HG03432 (cell line): ENCODE data around the gene PDX1.
A peak's percentile ranks its signal among the peaks of the same experiment; 100 is the strongest.

Experiments used
- ATAC-seq: cut with Tn5 transposase; IDR thresholded peaks from one replicate; pipeline ENCODE4 v1.9.1; 2021; ENCODE audit warnings: mild to moderate bottlenecking, moderate library complexity; ENCODE audit not compliant: unreplicated experiment

The PDX1 gene

GRCh38 chr13:27921961-27922882 is 2.4 kb downstream of the PDX1 start:
- no peak for ATAC-seq

DNA sequence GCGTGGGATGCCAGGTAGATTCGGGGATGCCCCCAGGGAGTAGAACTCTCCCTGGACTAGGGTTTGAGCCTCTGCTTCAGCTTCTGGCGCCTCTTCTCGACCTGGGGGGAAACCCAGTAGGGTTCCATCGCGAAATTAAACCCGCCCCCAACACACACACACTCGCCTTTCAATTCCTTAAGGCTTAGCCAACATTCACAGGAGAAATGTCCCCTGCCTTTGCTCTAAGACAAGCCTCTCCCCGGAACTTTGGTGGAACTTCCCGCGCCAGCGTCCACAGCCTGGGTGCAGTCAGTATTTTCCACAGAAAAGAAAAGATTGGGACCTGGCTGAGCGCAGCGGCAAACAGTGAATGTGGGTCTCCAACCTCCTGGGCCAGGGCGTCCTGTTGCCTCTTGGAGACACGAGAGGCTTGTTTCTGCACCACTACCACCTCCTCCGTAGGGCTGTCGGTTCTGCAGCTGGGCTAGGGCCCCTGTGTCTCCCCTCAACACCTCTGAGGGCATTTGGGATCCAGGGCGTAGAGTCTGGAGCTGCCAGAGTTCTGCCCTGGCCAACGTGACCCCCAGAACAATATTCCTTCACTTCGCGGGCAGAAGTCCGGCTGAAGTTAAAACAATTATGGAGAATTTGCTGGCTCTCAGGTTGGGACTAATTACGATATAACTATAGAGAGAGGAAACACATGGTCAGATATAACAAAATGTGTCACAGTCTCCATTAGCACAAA is 3.2 kb downstream of the PDX1 start:
- ATAC-seq: no peak

DNA sequence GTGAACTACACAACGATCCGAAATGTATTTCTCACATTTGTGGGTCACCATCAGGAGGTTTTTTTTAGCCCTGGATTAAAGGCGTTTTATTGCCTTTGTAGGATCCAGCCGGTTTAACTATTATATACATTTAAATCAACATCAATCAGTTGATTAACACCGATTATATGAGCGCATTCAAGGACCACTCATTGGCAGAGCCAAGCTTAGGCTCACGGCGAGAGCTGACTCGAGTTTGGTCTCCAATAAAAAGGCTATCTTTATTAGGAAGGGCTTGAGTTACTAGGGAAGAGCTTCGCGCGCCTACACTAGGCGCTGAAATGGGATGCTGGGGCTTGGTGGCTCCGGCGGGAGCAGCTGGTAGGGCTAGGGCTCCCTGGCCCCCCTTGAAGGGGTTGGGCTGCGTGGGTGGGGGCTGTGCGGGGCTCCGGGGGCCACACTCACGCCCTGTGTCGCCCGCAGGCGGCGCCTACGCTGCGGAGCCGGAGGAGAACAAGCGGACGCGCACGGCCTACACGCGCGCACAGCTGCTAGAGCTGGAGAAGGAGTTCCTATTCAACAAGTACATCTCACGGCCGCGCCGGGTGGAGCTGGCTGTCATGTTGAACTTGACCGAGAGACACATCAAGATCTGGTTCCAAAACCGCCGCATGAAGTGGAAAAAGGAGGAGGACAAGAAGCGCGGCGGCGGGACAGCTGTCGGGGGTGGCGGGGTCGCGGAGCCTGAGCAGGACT is 4.2 kb downstream of the PDX1 start:
- ATAC-seq: no peak

DNA sequence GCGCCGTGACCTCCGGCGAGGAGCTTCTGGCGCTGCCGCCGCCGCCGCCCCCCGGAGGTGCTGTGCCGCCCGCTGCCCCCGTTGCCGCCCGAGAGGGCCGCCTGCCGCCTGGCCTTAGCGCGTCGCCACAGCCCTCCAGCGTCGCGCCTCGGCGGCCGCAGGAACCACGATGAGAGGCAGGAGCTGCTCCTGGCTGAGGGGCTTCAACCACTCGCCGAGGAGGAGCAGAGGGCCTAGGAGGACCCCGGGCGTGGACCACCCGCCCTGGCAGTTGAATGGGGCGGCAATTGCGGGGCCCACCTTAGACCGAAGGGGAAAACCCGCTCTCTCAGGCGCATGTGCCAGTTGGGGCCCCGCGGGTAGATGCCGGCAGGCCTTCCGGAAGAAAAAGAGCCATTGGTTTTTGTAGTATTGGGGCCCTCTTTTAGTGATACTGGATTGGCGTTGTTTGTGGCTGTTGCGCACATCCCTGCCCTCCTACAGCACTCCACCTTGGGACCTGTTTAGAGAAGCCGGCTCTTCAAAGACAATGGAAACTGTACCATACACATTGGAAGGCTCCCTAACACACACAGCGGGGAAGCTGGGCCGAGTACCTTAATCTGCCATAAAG is 4.8 kb downstream of the PDX1 start:
- ATAC-seq: no peak

DNA sequence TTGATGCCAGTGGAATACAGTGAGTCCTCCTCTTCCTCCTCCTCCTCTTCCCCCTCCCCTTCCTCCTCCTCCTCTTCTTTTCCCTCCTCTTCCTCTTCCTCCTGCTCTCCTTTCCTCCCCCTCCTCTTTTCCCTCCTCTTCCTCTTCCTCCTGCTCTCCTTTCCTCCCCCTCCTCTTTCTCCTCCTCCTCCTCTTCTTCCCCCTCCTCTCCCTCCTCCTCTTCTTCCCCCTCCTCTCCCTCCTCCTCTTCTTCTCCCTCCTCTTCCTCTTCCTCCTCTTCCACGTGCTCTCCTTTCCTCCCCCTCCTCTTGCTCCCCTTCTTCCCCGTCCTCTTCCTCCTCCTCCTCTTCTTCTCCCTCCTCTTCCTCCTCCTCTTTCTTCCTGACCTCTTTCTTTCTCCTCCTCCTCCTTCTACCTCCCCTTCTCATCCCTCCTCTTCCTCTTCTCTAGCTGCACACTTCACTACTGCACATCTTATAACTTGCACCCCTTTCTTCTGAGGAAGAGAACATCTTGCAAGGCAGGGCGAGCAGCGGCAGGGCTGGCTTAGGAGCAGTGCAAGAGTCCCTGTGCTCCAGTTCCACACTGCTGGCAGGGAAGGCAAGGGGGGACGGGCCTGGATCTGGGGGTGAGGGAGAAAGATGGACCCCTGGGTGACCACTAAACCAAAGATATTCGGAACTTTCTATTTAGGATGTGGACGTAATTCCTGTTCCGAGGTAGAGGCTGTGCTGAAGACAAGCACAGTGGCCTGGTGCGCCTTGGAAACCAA is 5.6 kb downstream of the PDX1 start:
- no peak for ATAC-seq

- no peak for ATAC-seq
Measured at GRCh38 chr13:27926644-27927434, 7.0 kb downstream of the PDX1 start.

DNA sequence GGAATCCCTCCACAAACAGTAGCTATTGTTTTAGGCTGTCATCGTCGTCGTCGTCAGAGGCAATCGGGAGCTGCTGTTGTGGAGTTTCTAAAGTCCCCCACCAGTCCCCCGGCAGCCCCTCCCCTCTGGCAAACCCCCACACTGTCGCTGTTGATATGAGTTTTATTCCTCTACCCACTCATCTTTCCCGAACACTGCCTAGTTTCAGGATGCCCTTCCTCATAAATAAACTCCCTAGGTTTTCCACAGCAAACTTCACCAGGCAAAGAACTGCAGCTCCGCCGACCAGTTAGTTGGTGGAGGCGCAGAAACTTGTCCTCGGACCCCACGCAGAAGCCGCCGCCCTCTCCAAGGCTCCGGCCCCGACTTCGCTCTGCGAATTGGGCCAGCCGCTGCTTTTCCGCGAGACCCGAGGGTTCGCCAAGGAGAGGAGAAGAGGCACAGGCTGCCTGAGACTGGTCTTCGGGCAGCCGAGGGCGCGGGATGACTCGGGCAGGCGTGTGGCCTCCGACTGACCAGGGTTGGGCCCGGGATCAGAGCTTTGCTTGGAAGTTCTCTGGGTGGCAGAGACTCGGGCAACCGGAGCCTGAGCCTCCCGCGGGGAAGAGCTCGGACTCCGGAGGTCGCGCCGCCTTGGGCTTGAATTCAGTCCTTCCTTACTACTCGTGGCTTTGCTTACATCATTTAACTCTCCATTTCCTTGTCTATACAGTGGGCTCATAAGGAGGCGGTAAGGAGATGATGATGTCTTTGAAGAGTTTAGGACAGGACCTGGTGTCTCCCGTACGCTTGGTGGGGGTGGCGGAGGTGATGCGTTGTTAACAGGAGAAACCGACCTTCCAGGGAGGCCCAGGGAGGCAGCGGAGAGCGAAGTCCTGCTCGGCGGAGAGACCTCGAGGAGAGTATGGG is 7.9 kb downstream of the PDX1 start:
- no peak for ATAC-seq

DNA sequence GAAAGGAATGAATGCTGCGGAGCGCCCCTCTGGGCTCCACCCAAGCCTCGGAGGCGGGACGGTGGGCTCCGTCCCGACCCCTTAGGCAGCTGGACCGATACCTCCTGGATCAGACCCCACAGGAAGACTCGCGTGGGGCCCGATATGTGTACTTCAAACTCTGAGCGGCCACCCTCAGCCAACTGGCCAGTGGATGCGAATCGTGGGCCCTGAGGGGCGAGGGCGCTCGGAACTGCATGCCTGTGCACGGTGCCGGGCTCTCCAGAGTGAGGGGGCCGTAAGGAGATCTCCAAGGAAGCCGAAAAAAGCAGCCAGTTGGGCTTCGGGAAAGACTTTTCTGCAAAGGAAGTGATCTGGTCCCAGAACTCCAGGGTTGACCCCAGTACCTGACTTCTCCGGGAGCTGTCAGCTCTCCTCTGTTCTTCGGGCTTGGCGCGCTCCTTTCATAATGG is 8.6 kb downstream of the PDX1 start:
- ATAC-seq: no peak

- no peak for ATAC-seq
Measured at GRCh38 chr13:27928805-27929753, 9.3 kb downstream of the PDX1 start.

DNA sequence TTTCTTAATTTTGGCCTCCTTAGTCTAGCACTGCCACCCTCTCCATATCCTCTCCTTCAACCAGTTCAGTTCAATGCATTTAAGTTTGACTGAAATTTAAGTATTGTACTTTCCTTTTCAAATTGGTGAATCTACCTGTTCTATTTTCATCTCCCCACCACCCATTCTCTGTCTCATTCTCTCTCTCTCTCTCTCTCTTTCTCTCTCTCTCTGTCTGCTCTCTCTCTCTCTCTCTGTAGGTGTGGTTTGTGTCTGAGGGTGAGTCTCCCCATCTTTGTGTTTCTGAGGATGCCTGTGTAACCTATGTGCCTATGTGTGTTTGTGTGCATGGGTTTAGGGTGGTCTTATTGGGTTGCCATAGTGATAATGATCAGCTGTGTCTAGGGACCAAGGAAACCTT is 10.1 kb downstream of the PDX1 start:
- ATAC-seq: no peak

DNA sequence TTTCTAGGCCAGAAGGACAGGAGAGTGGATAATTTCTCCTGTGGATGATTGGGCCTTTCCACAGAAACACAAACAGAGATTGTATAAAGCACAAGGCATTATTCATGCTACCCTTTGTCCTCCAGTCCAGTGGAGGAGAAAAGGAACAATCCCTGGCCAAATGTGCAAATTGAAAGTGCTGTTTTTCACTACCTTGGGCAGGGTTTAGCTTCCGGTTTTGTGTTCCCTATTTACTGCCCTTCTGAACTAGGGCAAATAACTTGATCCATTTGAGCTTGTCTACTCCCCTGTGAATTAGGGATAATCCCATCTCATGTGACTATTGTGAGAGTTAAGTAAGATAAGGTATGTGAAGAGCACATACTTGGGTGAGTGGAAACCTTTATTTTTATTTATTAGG is 13.3 kb downstream of the PDX1 start:
- no peak for ATAC-seq

DNA sequence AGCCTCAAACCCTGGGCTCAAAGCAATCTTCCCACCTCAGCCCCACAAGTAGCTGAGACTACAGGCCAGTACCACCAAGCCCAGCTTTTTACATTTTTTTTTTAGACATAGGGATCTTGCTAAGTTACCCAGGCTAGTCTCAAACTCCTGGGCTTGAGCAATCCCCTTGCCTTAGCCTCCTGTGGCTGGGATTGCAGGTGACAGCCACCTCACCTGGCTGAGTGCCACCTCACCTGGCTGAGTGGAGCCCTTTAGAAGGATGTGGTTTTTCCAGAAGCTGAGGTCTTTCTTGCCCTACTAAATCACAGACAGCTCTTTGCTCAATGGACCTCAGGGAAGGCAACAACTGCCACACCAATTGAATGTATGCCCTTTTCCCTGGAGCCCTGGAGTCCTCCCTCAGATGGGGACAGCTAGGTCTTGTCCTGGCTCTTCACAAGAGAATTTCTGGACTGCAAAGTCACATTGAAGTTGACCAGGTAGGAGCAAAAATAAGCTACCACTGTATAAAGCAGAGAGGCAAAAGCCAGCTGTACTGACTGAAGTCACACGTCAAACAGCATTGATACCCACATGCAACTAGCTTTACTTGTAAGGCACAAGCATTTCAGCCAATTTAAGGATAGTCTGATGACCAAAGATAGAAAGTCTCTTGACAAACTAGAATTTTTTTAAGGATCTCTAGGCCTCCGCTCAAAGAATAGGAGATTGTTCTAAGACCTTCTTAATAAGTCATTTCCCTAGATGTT is 14.0 kb downstream of the PDX1 start:
- ATAC-seq: no peak

DNA sequence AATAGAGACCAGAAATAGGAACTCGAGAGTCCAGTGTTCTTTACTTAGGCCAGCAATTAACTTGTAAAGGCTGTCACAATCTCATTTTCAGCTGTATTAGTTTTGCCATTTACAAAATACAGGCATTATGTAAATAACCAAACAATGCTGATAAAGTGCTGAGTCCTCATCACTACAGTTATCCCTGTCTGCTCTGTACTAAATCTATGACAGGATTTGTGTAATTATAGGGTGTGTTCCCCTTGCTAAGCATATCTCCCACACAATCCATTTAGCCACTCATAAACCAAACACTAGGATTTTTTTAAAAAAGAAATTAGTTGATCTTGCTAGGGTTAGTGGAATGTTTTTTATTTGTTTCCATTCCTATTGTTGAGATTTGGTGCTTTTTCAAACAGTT is 23.2 kb downstream of the PDX1 start:
- ATAC-seq: no peak

- ATAC-seq: peak; percentile 14
Measured at GRCh38 chr13:27952876-27953675, 33.3 kb downstream of the PDX1 start.

- peak; percentile 94 for ATAC-seq
Measured at GRCh38 chr13:27953676-27954405, 34.0 kb downstream of the PDX1 start.
